HepG2 (cell line): ENCODE data around the gene TGM2. TPM values are rescaled to one million over a fixed set of nuclear protein-coding genes. Genes with fewer than 3 reads are reported as not detected.
A peak's percentile ranks its signal among the peaks of the same experiment; 100 is the strongest.

ENCODE experiments used
- ATF7 ChIP-seq, 2 experiments: fragments of 450-650 bp in 1 of 2; sonication (generic) in 1 of 2; formaldehyde crosslinking in 1 of 2; IDR thresholded peaks; 2 replicates each; pipeline versions ENCODE4 v1.4.0 to v1.6.1; 2016 to 2020; ENCODE audit warnings: antibody characterized with exemption in 1 of 2, mild to moderate bottlenecking in 1 of 2, missing genetic modification reagents in 1 of 2
- BCLAF1 ChIP-seq: fragments of 450-650 bp; IDR thresholded peaks from 2 replicates; pipeline ENCODE4 v1.6.1; 2017; ENCODE audit warnings: mild to moderate bottlenecking
- CCDC6 ChIP-seq: sonication (generic); formaldehyde crosslinking; IDR thresholded peaks from 2 replicates; pipeline ENCODE4 v1.8.1; 2022; ENCODE audit warnings: mild to moderate bottlenecking, missing genetic modification reagents, moderate library complexity
- DMTF1 ChIP-seq: sonication (generic); formaldehyde crosslinking; IDR thresholded peaks from 2 replicates; pipeline ENCODE4 v1.4.0; 2020; ENCODE audit warnings: mild to moderate bottlenecking, missing genetic modification reagents
- DNMT1 ChIP-seq: sonication (generic); formaldehyde crosslinking; IDR thresholded peaks from 2 replicates; pipeline ENCODE4 v1.5.1; 2020; ENCODE audit warnings: mild to moderate bottlenecking, missing genetic modification reagents
- E2F1 ChIP-seq: sonication (generic); formaldehyde crosslinking; IDR thresholded peaks from 2 replicates; pipeline ENCODE4 v1.5.0; 2020; ENCODE audit warnings: missing genetic modification reagents
- GABPB1 ChIP-seq: IDR thresholded peaks from 2 replicates; pipeline ENCODE4 v1.6.1; 2016; ENCODE audit warnings: mild to moderate bottlenecking, missing genetic modification reagents, moderate library complexity, missing compliant biosample characterization
- SIX1 ChIP-seq: sonication (generic); formaldehyde crosslinking; IDR thresholded peaks from 2 replicates; pipeline ENCODE4 v1.4.0; 2020; ENCODE audit warnings: missing genetic modification reagents, borderline replicate concordance
- SUZ12 ChIP-seq: fragments of 150-350 bp; IDR thresholded peaks from 2 replicates; pipeline ENCODE4 v1.6.1; 2014; ENCODE audit warnings: low read depth, low read length
- TP53 ChIP-seq: sonication (generic); formaldehyde crosslinking; conservative IDR thresholded peaks from 2 replicates; pipeline ENCODE4 v1.4.0; 2020; ENCODE audit warnings: missing genetic modification reagents
- ZBTB7A ChIP-seq: sonication (generic); formaldehyde crosslinking; IDR thresholded peaks from 2 replicates; pipeline ENCODE4 v1.8.0; 2022; ENCODE audit warnings: mild to moderate bottlenecking, missing genetic modification reagents
- ZNF263 ChIP-seq: sonication (generic); formaldehyde crosslinking; IDR thresholded peaks from 2 replicates; pipeline ENCODE4 v1.4.0; 2020; ENCODE audit warnings: missing genetic modification reagents
- ZNF552 ChIP-seq: sonication (generic); formaldehyde crosslinking; IDR thresholded peaks from 2 replicates; pipeline ENCODE4 v1.9.0; 2022; ENCODE audit warnings: missing genetic modification reagents, mild to moderate bottlenecking, borderline replicate concordance
- ZNF687 ChIP-seq: sonication (generic); formaldehyde crosslinking; IDR thresholded peaks from 2 replicates; pipeline ENCODE4 v1.5.1; 2020; ENCODE audit warnings: mild to moderate bottlenecking, missing genetic modification reagents, moderate library complexity
- ZNF703 ChIP-seq: sonication (generic); formaldehyde crosslinking; IDR thresholded peaks from 2 replicates; pipeline ENCODE4 v1.5.1; 2020; ENCODE audit warnings: missing genetic modification reagents, mild to moderate bottlenecking, moderate library complexity, borderline replicate concordance
- ZNF770 ChIP-seq: sonication (generic); formaldehyde crosslinking; IDR thresholded peaks from 2 replicates; pipeline ENCODE4 v1.5.0; 2020; ENCODE audit warnings: mild to moderate bottlenecking, missing genetic modification reagents
- ZZZ3 ChIP-seq: sonication (generic); formaldehyde crosslinking; IDR thresholded peaks from 2 replicates; pipeline ENCODE4 v1.4.0; 2020; ENCODE audit warnings: missing genetic modification reagents, mild to moderate bottlenecking, borderline replicate concordance
- polyA plus RNA-seq, 8 experiments: library from polyadenylated mRNA; depleted of rRNA in 3 of 8; stranded (reverse) in 7 of 8; unstranded in 1 of 8; fragments of >200 nt; fragmentation: Illumina TruSeq in 4 of 8; extraction: Trizol in 4 of 8; gene quantifications; 2 replicates each; pipeline versions ENCODE4 v1.2.1 to v1.2.3, GENCODE V29; 2011 to 2016; ENCODE audit warnings: low read depth in 4 of 8, missing spikeins in 1 of 8, mixed read lengths in 1 of 8; ENCODE audit not compliant: insufficient read depth in 1 of 8
- total RNA-seq, 5 experiments: library from RNA; depleted of rRNA; stranded (reverse); fragments of >200 nt; fragmentation: Illumina TruSeq; extraction: Trizol; gene quantifications; 2 replicates each; pipeline ENCODE4 v1.2.3, GENCODE V29; 2016; ENCODE audit warnings: low read depth in 1 of 5

Gene TGM2
- total and polyA plus RNA-seq, 2 of the 13 experiments (the other 11 are each of a cell fraction or from before 2014, with no cell fraction given) = 4.2 to 46.4 TPM

- no peak for TF ChIP-seq E2F1 (CRISPR knock-in tag)
- TF ChIP-seq SUZ12 = no peak; the same call in 1 of the 2 replicates
- 0 out of 2 replicates have a peak, but pooled peaks have one; percentile 35 for TF ChIP-seq ATF7 (IDR thresholded peaks at IDR 0.05)
- TF ChIP-seq ATF7 (CRISPR knock-in tag; IDR thresholded peaks at IDR 0.05) = peak; percentile 96
- TF ChIP-seq SIX1 (CRISPR knock-in tag) = peak; percentile 81
- peak; percentile 34; the same call in 1 of the 2 replicates for TF ChIP-seq ZNF770 (CRISPR knock-in tag)
- 0 out of 2 replicates have a peak, but pooled peaks have one; percentile 20 for TF ChIP-seq ZZZ3 (CRISPR knock-in tag)
- peak; percentile 68; the same call in 1 of the 2 replicates for TF ChIP-seq ZNF552
- TF ChIP-seq ZNF263 (CRISPR knock-in tag) = peak; percentile 96
- no peak for TF ChIP-seq DMTF1 (CRISPR knock-in tag)
- no peak for TF ChIP-seq DNMT1
- no peak; the same call in 1 of the 2 replicates for TF ChIP-seq TP53 (CRISPR knock-in tag)
- no peak for TF ChIP-seq BCLAF1
- TF ChIP-seq GABPB1 (CRISPR knock-in tag) = peak; percentile 70
- peak; percentile 70 for TF ChIP-seq ZNF687
- TF ChIP-seq CCDC6 (CRISPR knock-in tag) = peak; percentile 93
- TF ChIP-seq ZBTB7A (CRISPR knock-in tag) = peak; percentile 96
- TF ChIP-seq ZNF703 (CRISPR knock-in tag) = no peak
Observed at GRCh38 chr20:38143238-38143645, 21.8 kb downstream of the TGM2 start (continued).
